IPS-20b (cell line): Measurements from ENCODE around the gene PLVAP.

Experiments used
- H3K27ac ChIP-seq: one replicate; pipeline ENCODE4 v1.5.1; 2013; ENCODE audit warnings: low read length
- H3K27me3 ChIP-seq: 2 replicates; pipeline ENCODE4 v1.6.1; 2013; ENCODE audit warnings: mild to moderate bottlenecking, low read length, inconsistent platforms; ENCODE audit not compliant: insufficient read depth
- H3K36me3 ChIP-seq: 2 replicates; pipeline ENCODE4 v1.6.1; 2013; ENCODE audit warnings: low read depth, mild to moderate bottlenecking, inconsistent platforms, low read length, moderate library complexity; ENCODE audit not compliant: insufficient read depth
- H3K4me1 ChIP-seq: 2 replicates; pipeline ENCODE4 v1.6.1; 2013; ENCODE audit warnings: mild to moderate bottlenecking, control low read depth, inconsistent platforms, low read length, moderate library complexity; ENCODE audit not compliant: insufficient read depth
- H3K4me3 ChIP-seq: 2 replicates; pipeline ENCODE4 v1.5.1; 2013; ENCODE audit warnings: mild to moderate bottlenecking, low read length, inconsistent platforms
- H3K9ac ChIP-seq: 2 replicates; pipeline ENCODE4 v1.6.1; 2013; ENCODE audit warnings: low read depth, mild to moderate bottlenecking, inconsistent platforms, low read length, moderate library complexity
- H3K9me3 ChIP-seq: 2 replicates; pipeline ENCODE4 v1.6.1; 2013; ENCODE audit warnings: mild to moderate bottlenecking, low read depth, low read length, inconsistent platforms; ENCODE audit not compliant: insufficient read depth

The PLVAP gene

GRCh38 chr19:17348700-17349099, 28.4 kb downstream of the PLVAP start:
- Histone ChIP-seq H3K4me1 (peaks cover 6% of the 10 kb centered on the region; the same call in 1 of the 2 replicates), H3K27ac (no peak overlapping the region), H3K27me3 (no peaks in the 10 kb centered on the region), H3K9me3 (no peaks in the 10 kb centered on the region), H3K9ac (peak overlapping the region; percentile 54; the same call in 1 of the 2 replicates), H3K36me3 (no peaks in the 10 kb centered on the region), H3K4me3 (peak overlapping the region; percentile 20; the same call in 1 of the 2 replicates)

GRCh38 chr19:17347877-17348276, 29.3 kb downstream of the PLVAP start:
- Histone ChIP-seq H3K9ac (no peak overlapping the region), H3K9me3 (no peaks in the 10 kb centered on the region), H3K4me3 (no peak overlapping the region), H3K4me1 (peaks cover 6% of the 10 kb centered on the region; the same call in 1 of the 2 replicates), H3K27ac (no peak overlapping the region), H3K27me3 (no peaks in the 10 kb centered on the region), H3K36me3 (no peaks in the 10 kb centered on the region)

GRCh38 chr19:17347361-17347760, 29.8 kb downstream of the PLVAP start:
- H3K9ac ChIP-seq: no peak overlapping the region
- no peaks in the 10 kb centered on the region for H3K27me3 ChIP-seq
- H3K9me3 ChIP-seq: no peaks in the 10 kb centered on the region
- H3K27ac ChIP-seq: no peak overlapping the region
- peaks cover 6% of the 10 kb centered on the region; the same call in 1 of the 2 replicates for H3K4me1 ChIP-seq
- H3K36me3 ChIP-seq: peaks cover 3% of the 10 kb centered on the region; the same call in 1 of the 2 replicates
- no peak overlapping the region for H3K4me3 ChIP-seq

- Histone ChIP-seq H3K9me3 (no peaks in the 10 kb centered on the region), H3K9ac (no peak overlapping the region), H3K4me3 (no peak overlapping the region), H3K4me1 (peaks cover 6% of the 10 kb centered on the region; the same call in 1 of the 2 replicates), H3K27ac (no peak overlapping the region), H3K36me3 (peaks cover 14% of the 10 kb centered on the region; the same call in 1 of the 2 replicates), H3K27me3 (no peaks in the 10 kb centered on the region)
Measured at GRCh38 chr19:17346109-17346671, 31.0 kb downstream of the PLVAP start.

- H3K4me1 ChIP-seq: peaks cover 3% of the 10 kb centered on the region; the same call in 1 of the 2 replicates
- H3K4me3 ChIP-seq: no peak overlapping the region
- H3K9me3 ChIP-seq: no peaks in the 10 kb centered on the region
- H3K27me3 ChIP-seq: no peaks in the 10 kb centered on the region
- H3K27ac ChIP-seq: no peak overlapping the region
- no peak overlapping the region for H3K9ac ChIP-seq
- H3K36me3 ChIP-seq: peaks cover 16% of the 10 kb centered on the region; the same call in 1 of the 2 replicates
Measured at GRCh38 chr19:17341845-17342244, 35.3 kb downstream of the PLVAP start.

- H3K36me3 ChIP-seq: peaks cover 16% of the 10 kb centered on the region; the same call in 1 of the 2 replicates
- H3K4me3 ChIP-seq: no peak overlapping the region
- H3K27ac ChIP-seq: peak overlapping the region; percentile 23
- no peaks in the 10 kb centered on the region for H3K27me3 ChIP-seq
- H3K9ac ChIP-seq: peak overlapping the region; percentile 52; the same call in 1 of the 2 replicates
- no peaks in the 10 kb centered on the region for H3K9me3 ChIP-seq
- H3K4me1 ChIP-seq: peaks cover 3% of the 10 kb centered on the region; the same call in 1 of the 2 replicates
Measured at GRCh38 chr19:17341386-17341785, 35.8 kb downstream of the PLVAP start.

GRCh38 chr19:17340871-17341357, 36.2 kb downstream of the PLVAP start:
- Histone ChIP-seq H3K9ac (peak overlapping the region; percentile 52; the same call in 1 of the 2 replicates), H3K4me3 (peak overlapping the region; percentile 44; the same call in 1 of the 2 replicates), H3K27ac (peak overlapping the region; percentile 23)

GRCh38 chr19:17340302-17340870, 36.8 kb downstream of the PLVAP start:
- H3K4me3 ChIP-seq: peak overlapping the region; percentile 50; the same call in 1 of the 2 replicates
- H3K36me3 ChIP-seq: peaks cover 16% of the 10 kb centered on the region; the same call in 1 of the 2 replicates
- H3K9me3 ChIP-seq: no peaks in the 10 kb centered on the region
- H3K27ac ChIP-seq: no peak overlapping the region
- H3K27me3 ChIP-seq: no peaks in the 10 kb centered on the region
- H3K9ac ChIP-seq: no peak overlapping the region
- peaks cover 3% of the 10 kb centered on the region; the same call in 1 of the 2 replicates for H3K4me1 ChIP-seq

More at GRCh38 chr19:17340871-17341357, 36.2 kb downstream of the PLVAP start:
- peaks cover 16% of the 10 kb centered on the region; the same call in 1 of the 2 replicates for H3K36me3 ChIP-seq
- peaks cover 3% of the 10 kb centered on the region; the same call in 1 of the 2 replicates for H3K4me1 ChIP-seq
- no peaks in the 10 kb centered on the region for H3K9me3 ChIP-seq
- no peaks in the 10 kb centered on the region for H3K27me3 ChIP-seq

- H3K9ac ChIP-seq: no peak overlapping the region
Measured at GRCh38 chr19:17339088-17339741, 37.9 kb downstream of the PLVAP start.

GRCh38 chr19:17338433-17339078, 38.6 kb downstream of the PLVAP start:
- peaks cover 5% of the 10 kb centered on the region; the same call in 1 of the 2 replicates for H3K4me1 ChIP-seq
- peaks cover 16% of the 10 kb centered on the region; the same call in 1 of the 2 replicates for H3K36me3 ChIP-seq
- peak overlapping the region; percentile 94 for H3K4me3 ChIP-seq
- peak overlapping the region; percentile 85; the same call in 1 of the 2 replicates for H3K9ac ChIP-seq
- H3K27ac ChIP-seq: no peak overlapping the region
- H3K9me3 ChIP-seq: no peaks in the 10 kb centered on the region
- no peaks in the 10 kb centered on the region for H3K27me3 ChIP-seq

More at GRCh38 chr19:17339088-17339741, 37.9 kb downstream of the PLVAP start:
- Histone ChIP-seq H3K27ac (no peak overlapping the region), H3K9me3 (no peaks in the 10 kb centered on the region), H3K36me3 (peaks cover 16% of the 10 kb centered on the region; the same call in 1 of the 2 replicates), H3K4me1 (peaks cover 3% of the 10 kb centered on the region; the same call in 1 of the 2 replicates), H3K27me3 (no peaks in the 10 kb centered on the region), H3K4me3 (0 out of 2 replicates have a peak overlapping the region, but pooled peaks have one; percentile 94)
